CD4-positive, alpha-beta T cell treated with Interleukin-6 at 100 ng/mL for 8 hours (primary cell): ENCODE data around the gene SLAMF1.

ENCODE experiments used
- DNase-seq: peaks from one replicate; pipeline ENCODE4 v3.0.0-alpha.2; 2020; ENCODE audit warnings: mixed read lengths, low spot score

The SLAMF1 gene

DNA sequence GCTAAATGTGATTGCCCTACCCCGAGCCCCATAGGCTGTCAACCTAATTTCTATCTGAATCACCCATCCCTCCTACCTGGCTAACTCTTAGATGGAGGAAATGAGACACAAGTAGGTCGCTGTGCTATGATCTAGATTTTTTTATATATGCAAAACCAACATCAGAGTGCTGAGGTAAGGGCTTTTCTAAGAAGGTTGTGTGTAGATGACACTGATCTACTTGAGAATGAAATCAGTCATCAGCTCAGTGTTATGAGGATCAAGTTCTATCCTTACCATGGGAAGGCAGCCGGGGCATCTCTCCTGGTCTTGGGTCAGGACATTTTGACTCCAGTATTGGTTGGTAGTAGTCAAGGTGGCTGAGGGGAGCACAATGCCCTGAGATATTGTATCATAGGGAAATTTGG is 23.6 kb downstream of the SLAMF1 start:
- DNase-seq: peak; percentile 62

GRCh38 chr1:160622501-160623226 is 24.2 kb downstream of the SLAMF1 start:
- no peak for DNase-seq

GRCh38 chr1:160621633-160622413 is 25.0 kb downstream of the SLAMF1 start:
- no peak for DNase-seq

DNA sequence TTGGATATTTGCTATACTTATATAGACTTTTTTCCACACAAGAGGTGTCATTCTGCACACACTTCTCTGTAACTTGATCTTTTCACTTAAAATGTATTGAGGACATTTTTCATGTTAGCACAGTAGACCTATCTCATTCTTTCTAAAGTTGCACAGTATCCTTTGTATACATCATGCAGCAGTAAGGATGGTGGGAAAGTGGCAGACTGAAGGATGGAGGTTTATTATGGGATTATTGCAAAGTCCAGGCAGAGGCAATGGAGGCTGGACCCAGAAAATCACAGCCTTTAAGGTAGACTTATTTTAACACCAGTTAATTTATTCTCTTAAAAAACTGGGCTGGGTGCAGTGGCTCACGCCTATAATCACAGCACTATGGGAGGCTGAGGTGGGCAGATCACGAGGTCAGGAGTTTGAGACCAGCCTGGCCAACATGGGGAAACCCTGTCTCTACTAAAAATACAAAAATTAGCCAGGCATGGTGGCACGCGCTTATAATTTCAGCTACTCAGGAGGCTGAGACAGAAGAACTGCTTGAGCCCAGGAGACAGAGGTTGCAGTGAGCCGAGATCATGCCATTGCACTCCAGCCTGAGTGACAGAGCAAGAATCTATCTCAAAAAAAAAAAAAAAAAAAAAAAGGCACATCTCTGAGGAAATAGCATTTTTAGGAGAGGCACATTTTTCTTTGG is 25.8 kb downstream of the SLAMF1 start:
- DNase-seq: no peak

GRCh38 chr1:160619742-160620277 is 27.0 kb downstream of the SLAMF1 start:
- no peak for DNase-seq

- peak; percentile 44 for DNase-seq
These were observed 28.0 kb downstream of the SLAMF1 start for GRCh38 chr1:160618763-160619274.

GRCh38 chr1:160618327-160618726 is 28.5 kb downstream of the SLAMF1 start:
- no peak for DNase-seq

DNA sequence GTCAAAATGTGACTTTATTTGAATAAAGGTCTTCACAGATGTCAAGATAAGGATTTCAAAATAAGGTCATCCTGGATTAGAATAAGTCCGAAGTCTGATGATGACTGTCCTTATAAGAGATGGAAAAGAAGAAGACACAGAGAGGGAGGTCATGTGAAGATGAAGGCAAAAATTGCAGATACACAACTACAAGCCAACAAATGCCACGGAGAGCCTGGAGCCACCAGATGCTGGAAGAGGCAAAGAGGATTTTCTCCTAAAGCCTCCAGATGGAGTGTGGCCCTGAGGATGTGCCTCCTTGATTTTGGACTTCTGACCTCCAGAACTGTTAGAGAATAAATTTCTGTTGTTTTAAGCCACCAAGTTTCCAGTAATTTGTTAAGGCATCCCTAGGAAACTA is 31.2 kb downstream of the SLAMF1 start:
- DNase-seq: no peak

GRCh38 chr1:160614410-160614809 is 32.4 kb downstream of the SLAMF1 start:
- DNase-seq: no peak

GRCh38 chr1:160612613-160613218 is 34.1 kb downstream of the SLAMF1 start:
- no peak for DNase-seq

DNA sequence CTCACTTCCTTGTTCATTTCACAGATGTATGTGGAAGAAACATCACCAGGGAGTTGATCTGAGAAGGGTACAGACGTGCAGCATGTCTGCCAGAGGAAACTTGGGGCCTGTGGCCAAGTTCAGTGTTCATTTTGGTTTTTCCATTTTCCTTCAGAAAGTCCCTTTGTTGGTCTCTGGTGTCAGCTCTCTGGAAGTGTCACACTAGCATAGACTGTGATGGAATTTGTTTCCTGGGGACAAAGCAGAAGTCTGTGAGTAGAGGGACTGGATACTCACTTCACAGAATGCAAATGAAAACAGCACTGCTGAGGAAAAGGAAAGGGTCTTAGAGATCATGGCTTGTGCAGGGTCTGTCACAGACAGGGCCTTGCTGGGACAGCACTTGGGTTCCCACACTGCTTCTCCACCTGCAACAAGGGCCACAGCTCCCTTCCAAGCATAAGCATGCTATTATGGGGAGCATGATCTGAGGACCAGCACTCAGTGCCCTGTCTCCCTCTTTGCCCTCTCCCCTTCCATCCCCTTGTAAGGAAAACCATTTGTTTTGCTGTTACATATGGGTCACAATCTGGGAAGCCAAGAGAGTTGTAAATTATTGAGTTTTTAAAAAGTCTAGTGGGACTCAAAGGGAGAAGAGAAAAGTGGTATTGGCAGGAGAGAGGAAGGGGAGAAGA is 36.1 kb downstream of the SLAMF1 start:
- no peak for DNase-seq

DNA sequence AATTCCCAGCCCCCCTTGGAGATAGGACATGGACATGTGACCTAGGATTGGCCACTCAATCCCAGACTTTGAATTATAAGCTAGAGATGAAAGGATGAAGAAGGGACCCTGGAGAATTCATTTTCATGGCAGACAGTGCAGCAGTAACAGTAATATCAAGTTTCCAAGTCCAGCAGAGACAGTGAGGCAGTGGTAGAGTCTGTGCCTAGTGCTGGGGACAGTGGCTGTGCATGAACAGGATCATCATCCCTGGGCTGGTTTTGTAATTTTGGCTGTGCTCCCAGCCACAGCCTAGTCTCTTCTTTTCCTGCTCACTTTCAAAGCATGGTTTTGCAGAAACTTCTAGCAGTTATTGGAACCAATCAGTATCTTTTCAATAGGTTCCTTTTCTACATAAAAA is 37.9 kb downstream of the SLAMF1 start:
- DNase-seq: no peak

DNA sequence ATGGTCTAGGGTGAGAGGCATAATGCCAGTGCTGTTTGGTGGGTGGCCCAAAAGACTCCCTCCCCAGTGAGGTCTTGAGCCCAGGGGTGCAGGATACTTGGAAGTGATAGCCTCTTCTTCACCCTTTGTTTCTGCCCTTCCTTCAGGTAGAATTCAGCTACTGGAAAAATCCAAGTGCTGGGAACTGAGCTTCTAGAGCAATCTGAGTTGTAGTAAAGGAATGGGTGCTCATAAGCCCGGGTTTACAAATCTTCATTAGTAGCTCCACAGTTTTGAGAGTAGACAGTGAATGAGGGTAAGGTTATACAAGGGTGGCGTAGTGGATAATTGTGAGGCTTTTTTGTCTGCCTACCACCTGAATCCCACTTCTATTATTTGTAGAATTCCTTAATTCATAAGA is 38.3 kb downstream of the SLAMF1 start:
- no peak for DNase-seq

DNA sequence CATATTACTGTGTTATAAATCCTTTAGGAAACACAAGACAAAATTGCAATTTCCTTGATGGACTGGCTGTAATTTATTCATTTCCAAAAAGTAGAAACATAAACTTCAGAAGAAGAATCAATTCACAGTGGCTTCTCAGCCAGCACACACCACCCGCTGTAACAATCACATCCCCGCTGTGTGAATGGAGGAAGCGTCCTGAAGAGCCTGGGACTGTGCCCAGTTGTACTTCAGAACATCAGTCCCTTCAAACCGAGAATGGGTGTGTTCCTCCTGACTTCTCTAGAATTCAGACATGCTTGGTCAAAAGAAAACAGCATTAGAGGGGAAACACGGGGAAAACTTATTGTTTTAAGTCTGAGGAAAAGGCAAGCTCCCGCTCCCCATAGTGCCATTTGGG is 38.8 kb downstream of the SLAMF1 start:
- no peak for DNase-seq

- DNase-seq: no peak
These were observed 39.2 kb downstream of the SLAMF1 start for GRCh38 chr1:160607672-160608032.

DNA sequence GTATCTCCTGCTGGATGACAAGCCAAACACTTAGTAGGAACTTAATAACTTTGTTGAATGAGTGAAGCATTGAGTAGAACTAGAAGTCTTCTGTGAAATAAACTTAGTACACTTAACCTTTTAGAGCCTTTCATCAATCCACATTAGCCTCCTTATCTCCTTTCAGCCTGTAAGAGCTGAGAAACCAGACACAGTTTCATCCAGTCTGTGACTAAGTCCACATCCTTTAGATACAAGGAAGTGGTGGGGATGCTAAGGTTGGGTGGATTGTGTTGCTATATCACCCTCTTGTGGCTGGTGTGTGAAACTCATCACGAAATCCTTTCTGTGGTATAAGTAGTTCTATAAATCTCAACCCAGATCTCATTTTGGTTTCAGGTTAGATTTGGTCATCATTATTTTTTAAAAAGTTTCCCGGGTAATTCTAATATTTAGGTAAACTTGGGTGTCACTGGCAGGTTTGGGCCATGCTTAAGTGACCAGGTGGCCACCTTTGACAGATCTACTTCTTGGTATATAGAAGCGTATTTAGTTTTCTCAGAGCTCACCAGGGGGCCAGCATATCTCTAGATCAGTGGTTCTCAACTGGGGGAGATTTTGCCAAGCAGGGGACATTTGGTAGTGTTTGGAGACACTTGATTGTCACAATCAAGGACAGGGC is 39.7 kb downstream of the SLAMF1 start:
- DNase-seq: peak; percentile 83

DNA sequence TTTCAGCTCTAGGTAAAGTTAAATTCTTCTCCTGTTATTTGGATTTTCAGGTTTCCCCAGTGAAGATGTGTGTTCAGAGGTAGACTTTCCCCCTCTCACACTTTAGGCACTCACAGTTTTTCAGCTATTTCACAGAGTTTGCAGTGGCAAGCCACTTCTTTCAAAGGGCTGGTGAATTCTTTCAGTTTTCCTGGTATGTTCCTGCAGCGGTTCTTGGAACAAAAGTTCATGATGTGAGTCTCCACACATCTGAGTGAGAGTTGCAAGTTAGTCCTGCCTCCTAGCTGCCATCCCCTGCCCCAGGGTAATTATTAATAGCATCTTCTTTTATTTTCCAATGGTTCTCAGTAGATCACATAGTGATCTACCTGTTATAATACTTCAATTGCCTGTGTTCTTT is 40.2 kb downstream of the SLAMF1 start:
- no peak for DNase-seq

- DNase-seq: no peak
These were observed 40.9 kb downstream of the SLAMF1 start for GRCh38 chr1:160605792-160606479.

DNA sequence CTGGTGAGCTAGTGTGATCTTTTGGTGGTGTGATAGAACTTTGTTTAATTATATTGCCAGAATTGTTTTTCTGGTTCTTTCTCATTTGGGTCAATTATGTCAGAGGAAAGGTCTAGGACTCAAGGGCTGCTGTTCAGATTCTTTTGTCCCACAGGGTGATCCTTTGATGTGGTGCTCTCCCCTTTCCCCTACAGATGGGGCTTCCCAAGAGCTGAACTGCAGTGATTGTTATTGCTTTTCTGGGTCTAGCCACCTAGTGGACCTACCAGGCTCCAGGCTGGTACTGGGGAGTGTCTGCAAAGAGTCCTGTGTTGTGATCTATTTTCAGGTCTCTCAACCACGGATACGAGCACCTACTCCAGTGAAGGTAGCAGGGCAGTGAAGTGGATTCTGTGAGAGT is 41.6 kb downstream of the SLAMF1 start:
- no peak for DNase-seq

- DNase-seq: no peak
These were observed 49.1 kb downstream of the SLAMF1 start for GRCh38 chr1:160597705-160598104.
